ENCODE data around the gene ARID3A. TPM values are rescaled to one million over a fixed set of nuclear protein-coding genes. Genes with fewer than 3 reads are reported as not detected.
"Not testable (repeated sequence)": the region's sequence is repeated elsewhere in the genome, so short reads cannot be mapped to it uniquely, and the experiment has no call there.

Gene ARID3A
- total and polyA plus RNA-seq, 7 experiments from 2014 or later = 0.57 to 33.1 (median 8.6) TPM

- CTCF ChIA-PET; H3K27me3 Mint-ChIP-seq; H3K27me3 ChIP-seq (ENCODE audit: control insufficient read depth in 2 of 2, insufficient read depth in 2 of 2, low read length in 2 of 2); H3K9me3 Mint-ChIP-seq; H3K27ac ChIP-seq (ENCODE audit: low read depth, low read length); H3K4me3 ChIP-seq (ENCODE audit: low read length); ATAC-seq; DNase-seq; H3K36me3 Mint-ChIP-seq; H3K9me3 ChIP-seq (ENCODE audit: control insufficient read depth in 2 of 3, low read length in 3 of 3): not testable (repeated sequence)
- Mint-ChIP-seq H3K27ac (peak overlapping the region in 3 of 9 donors; percentile 42 to 71 (median 51)), H3K4me1 (peaks cover 0 to 35% (median 23%) of the 10 kb centered on the region in 7 donors), H3K4me3 (peak overlapping the region in 3 of 10 donors; percentile 6 to 69 (median 10))
- peaks cover 0 to 16% (median 2%) of the 10 kb centered on the region in 3 experiments for H3K36me3 ChIP-seq (ENCODE audit: control insufficient read depth in 2 of 3, insufficient read depth in 3 of 3, low read length in 3 of 3)
- POLR2A ChIA-PET = interaction anchor here (10.2 to 18.2 kb wide), 3 partner anchors 16 to 56 kb away, joined by 174 to 495 read pairs (median 342); partner anchors contain the start of genes ABCA7 and ARHGAP45
- H3K4me1 ChIP-seq (ENCODE audit: control insufficient read depth in 2 of 2, insufficient read depth in 2 of 2, low read length in 2 of 2) = peaks cover 6 to 24% of the 10 kb centered on the region in 2 donors
- intact Hi-C loops (cut with micrococcal nuclease) = loop anchor here (5.0 to 10.0 kb wide), 3 partner anchors 168 to 381 kb away; partner anchors contain the start of genes ATP5F1D (in 1 of the 2), DAZAP1 (in 1 of the 2) and GAMT (in 1 of the 2)
Measured at GRCh38 chr19:1023883-1024188, 98.0 kb downstream of the ARID3A start.

- CTCF ChIA-PET = interaction anchor here (1.4 kb wide), 1 partner anchor 15 kb away, joined by 5 read pairs; the partner anchor contains the start of gene ABCA7
- not testable (repeated sequence) for H3K27me3 Mint-ChIP-seq; ATAC-seq; H3K4me3 ChIP-seq (ENCODE audit: low read length); H3K36me3 Mint-ChIP-seq; H3K27me3 ChIP-seq (ENCODE audit: control insufficient read depth in 2 of 2, insufficient read depth in 2 of 2, low read length in 2 of 2); DNase-seq; H3K9me3 ChIP-seq (ENCODE audit: control insufficient read depth in 2 of 3, low read length in 3 of 3); H3K27ac ChIP-seq (ENCODE audit: low read depth, low read length)
- H3K9me3 Mint-ChIP-seq = peaks cover 0 to 11% (median 0%) of the 10 kb centered on the region in 11 donors
- intact Hi-C loops (cut with micrococcal nuclease) = loop anchor here (5.0 to 10.0 kb wide), 2 partner anchors 42 to 380 kb away; partner anchors contain the start of genes ARHGAP45 (in 1 of the 2), DAZAP1 (in 1 of the 2) and GAMT (in 1 of the 2)
- peaks cover 0 to 34% (median 17%) of the 10 kb centered on the region in 7 donors for H3K4me1 Mint-ChIP-seq
- POLR2A ChIA-PET = interaction anchor here (0.6 to 18.2 kb wide), 6 partner anchors 9 to 179 kb away, joined by 4 to 495 read pairs (median 91); partner anchors contain the start of genes ABCA7 and ARHGAP45
- H3K27ac Mint-ChIP-seq = peak overlapping the region in 4 of 9 donors; percentile 34 to 77 (median 52)
- Histone ChIP-seq H3K36me3 (ENCODE audit: control insufficient read depth in 2 of 3, insufficient read depth in 3 of 3, low read length in 3 of 3) (peaks cover 0 to 16% (median 6%) of the 10 kb centered on the region in 3 experiments), H3K4me1 (ENCODE audit: control insufficient read depth in 2 of 2, insufficient read depth in 2 of 2, low read length in 2 of 2) (peaks cover 14 to 24% of the 10 kb centered on the region in 2 donors)
- H3K4me3 Mint-ChIP-seq = peak overlapping the region in 6 of 10 donors; percentile 19 to 63 (median 37)
Measured at GRCh38 chr19:1025080-1025479, 99.2 kb downstream of the ARID3A start.

Other genes starting within 250 kb of the ARID3A start
- 1 to 10 TPM; 3.1 to 6.4 (median 5.0) TPM for gene FSTL3, start 249.6 kb upstream of the ARID3A start, total RNA-seq
- 1 to 10 TPM; 2.7 to 2.8 TPM for gene FSTL3, start 249.6 kb upstream of the ARID3A start, polyA plus RNA-seq
- gene PRSS57, start 230.6 kb upstream of the ARID3A start, total RNA-seq = 1 to 10 TPM in 1 of 5 experiments, under 1 TPM in 1, not detected in 3; 0.27 to 2.1 TPM
- not detected for gene PRSS57, start 230.6 kb upstream of the ARID3A start, polyA plus RNA-seq
- 1 to 10 TPM in 1 of 5 experiments, not detected in 4; 1.0 TPM for gene PALM, start 217.1 kb upstream of the ARID3A start, total RNA-seq
- not detected for gene PALM, start 217.1 kb upstream of the ARID3A start, polyA plus RNA-seq
- not detected for gene MISP, start 174.9 kb upstream of the ARID3A start, total RNA-seq
- not detected for gene MISP, start 174.9 kb upstream of the ARID3A start, polyA plus RNA-seq
- 100 to 1,000 TPM; 313 to 524 (median 326) TPM for gene PTBP1, start 128.6 kb upstream of the ARID3A start, total RNA-seq
- 100 to 1,000 TPM; 113 to 227 TPM for gene PTBP1, start 128.6 kb upstream of the ARID3A start, polyA plus RNA-seq
- not detected for gene PLPPR3, start 104.1 kb upstream of the ARID3A start, total RNA-seq
- gene PLPPR3, start 104.1 kb upstream of the ARID3A start, polyA plus RNA-seq = not detected
- 1 to 10 TPM in 1 of 5 experiments, under 1 TPM in 1, not detected in 3; 0.64 to 4.1 TPM for gene AZU1, start 98.2 kb upstream of the ARID3A start, total RNA-seq
- gene AZU1, start 98.2 kb upstream of the ARID3A start, polyA plus RNA-seq = not detected
- 1 to 10 TPM in 1 of 5 experiments, not detected in 4; 2.7 TPM for gene PRTN3, start 85.0 kb upstream of the ARID3A start, total RNA-seq
- not detected for gene PRTN3, start 85.0 kb upstream of the ARID3A start, polyA plus RNA-seq
- gene ELANE, start 73.7 kb upstream of the ARID3A start, total RNA-seq = 1 to 10 TPM in 1 of 5 experiments, not detected in 4; 4.9 TPM
- gene ELANE, start 73.7 kb upstream of the ARID3A start, polyA plus RNA-seq = not detected
- gene CFD, start 66.4 kb upstream of the ARID3A start, total RNA-seq = 10 to 100 TPM in 2 of 5 experiments, 1 to 10 TPM in 3; 1.3 to 58.0 (median 2.1) TPM
- gene CFD, start 66.4 kb upstream of the ARID3A start, polyA plus RNA-seq = 1 to 10 TPM; 4.9 to 8.0 TPM
- gene MED16, start 32.8 kb upstream of the ARID3A start, total RNA-seq = 10 to 100 TPM; 47.5 to 78.2 (median 67.6) TPM
- 100 to 1,000 TPM in 1 of 2 donors, 10 to 100 TPM in 1; 65.7 to 142 TPM for gene MED16, start 32.8 kb upstream of the ARID3A start, polyA plus RNA-seq
- gene RNU6-9, start 32.6 kb upstream of the ARID3A start, total RNA-seq = not detected
- gene RNU6-9, start 32.6 kb upstream of the ARID3A start, polyA plus RNA-seq = not detected
- 100 to 1,000 TPM; 123 to 219 (median 184) TPM for gene R3HDM4, start 12.8 kb upstream of the ARID3A start, total RNA-seq
- gene R3HDM4, start 12.8 kb upstream of the ARID3A start, polyA plus RNA-seq = 100 to 1,000 TPM; 195 to 251 TPM
- gene KISS1R, start 8.7 kb upstream of the ARID3A start, total RNA-seq = 1 to 10 TPM; 1.1 to 3.0 (median 1.7) TPM
- gene KISS1R, start 8.7 kb upstream of the ARID3A start, polyA plus RNA-seq = under 1 TPM; 0.72 to 0.85 TPM
- gene WDR18, start 58.3 kb downstream of the ARID3A start, total RNA-seq = 10 to 100 TPM; 20.7 to 63.8 (median 48.5) TPM
- gene WDR18, start 58.3 kb downstream of the ARID3A start, polyA plus RNA-seq = 10 to 100 TPM; 69.8 to 74.4 TPM
- under 1 TPM in 3 of 5 experiments, not detected in 2; 0.10 to 0.56 (median 0.19) TPM for gene GRIN3B, start 74.4 kb downstream of the ARID3A start, total RNA-seq
- not detected for gene GRIN3B, start 74.4 kb downstream of the ARID3A start, polyA plus RNA-seq
- gene TMEM259, start 95.1 kb downstream of the ARID3A start, total RNA-seq = 100 to 1,000 TPM; 189 to 347 (median 311) TPM
- 10 to 100 TPM; 40.7 to 86.1 TPM for gene TMEM259, start 95.1 kb downstream of the ARID3A start, polyA plus RNA-seq
- not detected for gene RNU6-2, start 95.5 kb downstream of the ARID3A start, total RNA-seq
- gene RNU6-2, start 95.5 kb downstream of the ARID3A start, polyA plus RNA-seq = not detected
- 100 to 1,000 TPM; 234 to 440 (median 240) TPM for gene CNN2, start 100.6 kb downstream of the ARID3A start, total RNA-seq
- 100 to 1,000 TPM; 401 to 704 TPM for gene CNN2, start 100.6 kb downstream of the ARID3A start, polyA plus RNA-seq
- gene ABCA7, start 114.1 kb downstream of the ARID3A start, total RNA-seq = 100 to 1,000 TPM in 4 of 5 experiments, 10 to 100 TPM in 1; 57.8 to 323 (median 155) TPM
- 10 to 100 TPM in 1 of 2 donors, 1 to 10 TPM in 1; 6.6 to 25.5 TPM for gene ABCA7, start 114.1 kb downstream of the ARID3A start, polyA plus RNA-seq
- 1,000 to 10,000 TPM in 1 of 5 experiments, 100 to 1,000 TPM in 4; 467 to 1,030 (median 779) TPM for gene ARHGAP45, start 141.1 kb downstream of the ARID3A start, total RNA-seq
- 100 to 1,000 TPM; 305 to 880 TPM for gene ARHGAP45, start 141.1 kb downstream of the ARID3A start, polyA plus RNA-seq
- 100 to 1,000 TPM in 1 of 5 experiments, 10 to 100 TPM in 4; 75.3 to 157 (median 82.1) TPM for gene POLR2E, start 169.3 kb downstream of the ARID3A start, total RNA-seq
- gene POLR2E, start 169.3 kb downstream of the ARID3A start, polyA plus RNA-seq = 100 to 1,000 TPM; 136 to 179 TPM
- gene GPX4, start 178.0 kb downstream of the ARID3A start, total RNA-seq = 100 to 1,000 TPM; 122 to 235 (median 194) TPM
- 100 to 1,000 TPM; 417 to 522 TPM for gene GPX4, start 178.0 kb downstream of the ARID3A start, polyA plus RNA-seq
- 100 to 1,000 TPM in 3 of 5 experiments, 10 to 100 TPM in 2; 88.6 to 137 (median 104) TPM for gene SBNO2, start 248.2 kb downstream of the ARID3A start, total RNA-seq
- 1 to 10 TPM; 1.7 to 2.6 TPM for gene SBNO2, start 248.2 kb downstream of the ARID3A start, polyA plus RNA-seq